Epidermal melanocyte (primary cell): Measurements from ENCODE around the gene ARFGAP2.
A peak's percentile ranks its signal among the peaks of the same experiment; 100 is the strongest.

Experiments
- DNase-seq: peaks from one replicate; pipeline ENCODE4 v3.0.0; 2011; ENCODE audit warnings: low spot score; ENCODE audit not compliant: insufficient read length

Gene ARFGAP2

GRCh38 chr11:47171061-47171838 is 5.4 kb downstream of the ARFGAP2 start:
- no peak for DNase-seq

GRCh38 chr11:47166368-47166767 is 10.3 kb downstream of the ARFGAP2 start:
- DNase-seq = no peak

- no peak for DNase-seq
Measured at GRCh38 chr11:47165253-47165840, 11.3 kb downstream of the ARFGAP2 start.

- no peak for DNase-seq
Measured at GRCh38 chr11:47164321-47164720, 12.4 kb downstream of the ARFGAP2 start.

- no peak for DNase-seq
Measured at GRCh38 chr11:47163898-47164297, 12.8 kb downstream of the ARFGAP2 start.

GRCh38 chr11:47163193-47163592 is 13.5 kb downstream of the ARFGAP2 start:
- DNase-seq = no peak

GRCh38 chr11:47162426-47162825 is 14.3 kb downstream of the ARFGAP2 start:
- DNase-seq = no peak

GRCh38 chr11:47161890-47162289 is 14.8 kb downstream of the ARFGAP2 start:
- no peak for DNase-seq

GRCh38 chr11:47161134-47161854 is 15.4 kb downstream of the ARFGAP2 start:
- DNase-seq = peak; percentile 72

- DNase-seq = no peak
Measured at GRCh38 chr11:47160753-47161133, 15.9 kb downstream of the ARFGAP2 start.

- no peak for DNase-seq
Measured at GRCh38 chr11:47158242-47158641, 18.4 kb downstream of the ARFGAP2 start.

GRCh38 chr11:47157805-47158204 is 18.9 kb downstream of the ARFGAP2 start:
- DNase-seq = no peak

GRCh38 chr11:47156951-47157350 is 19.7 kb downstream of the ARFGAP2 start:
- no peak for DNase-seq

GRCh38 chr11:47156333-47156732 is 20.3 kb downstream of the ARFGAP2 start:
- DNase-seq = no peak

GRCh38 chr11:47155879-47156278 is 20.8 kb downstream of the ARFGAP2 start:
- DNase-seq = no peak

- DNase-seq = peak; percentile 74
Measured at GRCh38 chr11:47154616-47155570, 21.8 kb downstream of the ARFGAP2 start.

GRCh38 chr11:47152953-47153950 is 23.4 kb downstream of the ARFGAP2 start:
- peak; percentile 95 for DNase-seq

GRCh38 chr11:47152126-47152952 is 24.3 kb downstream of the ARFGAP2 start:
- no peak for DNase-seq

- DNase-seq = no peak
Measured at GRCh38 chr11:47149782-47150181, 26.9 kb downstream of the ARFGAP2 start.
